ENCODE results near the gene REXO5. TPM values are rescaled to one million over a fixed set of nuclear protein-coding genes. Genes with fewer than 3 reads are reported as not detected.
A peak's percentile ranks its signal among the peaks of the same experiment; 100 is the strongest.

The REXO5 gene
- total and polyA plus RNA-seq, 2 of the 13 experiments (the other 11 are each of a cell fraction or from before 2014, with no cell fraction given), result 5.9 to 13.1 TPM

- no peak for TF ChIP-seq ARID3A (IDR thresholded peaks at IDR 0.05; ENCODE audit: low read depth, low read length)
These were observed 77.9 kb downstream of the REXO5 start (continued) for GRCh38 chr16:20884240-20884556.

- WGBS (ENCODE audit: low lambda C conversion rate), result 21% methylated on average over 1 of the region's 1 CpG
- TF ChIP-seq CREB1 (IDR thresholded peaks at IDR 0.05) (no peak), CREB1 (CRISPR knock-in tag; IDR thresholded peaks at IDR 0.05) (0 out of 2 replicates have a peak, but pooled peaks have one; percentile 26), RNF219 (CRISPR knock-in tag; IDR thresholded peaks at IDR 0.05) (no peak)
- no peak for FAIRE-seq
- Histone ChIP-seq H2AFZ (ENCODE audit: low read length) (no peak overlapping the region), H3K4me3 (replicated peaks in 1 of 3; ENCODE audit: insufficient read depth in 1 of 3, low read depth in 2 of 3, low read length in 3 of 3) (no peak overlapping the region), H3K4me1 (ENCODE audit: insufficient read depth, low read length) (peaks cover 72% of the 10 kb centered on the region), H3K4me2 (ENCODE audit: low read depth, low read length) (no peak overlapping the region), H3K27me3 (ENCODE audit: control insufficient read depth in 1 of 2, insufficient read depth in 2 of 2, low read length in 2 of 2) (no peaks in the 10 kb centered on the region), H3K79me2 (ENCODE audit: insufficient read depth, low read length) (peaks cover 80% of the 10 kb centered on the region), H4K20me1 (ENCODE audit: insufficient read depth, low read length) (0 out of 2 replicates have a peak, but pooled peaks cover 3% of the 10 kb centered on the region), H3K27ac (ENCODE audit: extremely low read length, insufficient read depth, low read length) (no peak overlapping the region), H3K9me3 (ENCODE audit: low read length) (no peaks in the 10 kb centered on the region), H3K36me3 (replicated peaks in 1 of 2; ENCODE audit: control insufficient read depth in 1 of 2, insufficient read depth in 2 of 2, low read length in 2 of 2) (peaks cover 2 to 6% of the 10 kb centered on the region in 2 experiments; a peak in 3 of 5 replicates), H3K9ac (ENCODE audit: insufficient read depth, low read depth, low read length) (no peak overlapping the region)
- in situ Hi-C loops (cut with HindIII; ENCODE audit: extremely low pct_ligation_motif_present, low pct_unique_long_range_greater_than_20kb) (no loop called here), intact Hi-C loops (cut with micrococcal nuclease; ENCODE audit: unreplicated experiment) (no loop called here)
- no peak for ATAC-seq
- no TSS peak for BruUV-seq (replicated peaks)
- POLR2A ChIA-PET, result no interaction called here
- CTCF ChIA-PET (ENCODE audit: low intra/inter-chr PET ratio, low total read pairs), result no interaction called here
- no peak for DNase-seq (ENCODE audit: low spot score)
These were observed 80.0 kb downstream of the REXO5 start for GRCh38 chr16:20886320-20886719.

All from HepG2 (cell line).